Measurements from ENCODE around the gene TMEM109. TPM values are rescaled to one million over a fixed set of nuclear protein-coding genes. Genes with fewer than 3 reads are reported as not detected.

Gene TMEM109
- total RNA-seq, 1 donor from 2014 or later: 117 TPM

DNA sequence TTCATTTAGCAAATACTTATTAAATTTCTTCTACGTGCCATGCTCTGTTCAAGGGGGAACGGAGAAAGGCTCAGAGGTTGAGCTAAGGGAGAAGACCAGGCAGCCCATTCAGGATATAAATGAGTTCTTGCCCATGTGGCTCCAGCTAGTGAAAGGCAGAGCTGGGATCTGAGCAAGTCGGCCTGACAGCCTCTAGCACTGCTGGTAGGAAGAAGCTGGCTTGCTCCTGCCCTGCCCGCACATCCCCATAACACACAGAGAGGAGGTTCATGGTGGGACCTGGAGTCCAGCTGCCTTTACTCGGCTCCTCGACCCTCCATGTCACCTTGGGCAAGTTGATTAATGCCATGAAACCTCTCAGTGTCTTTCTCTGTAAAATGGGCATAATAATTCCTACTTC is 36.1 kb downstream of the TMEM109 start:
- intact Hi-C loops (cut with micrococcal nuclease): loop anchor here (5.0 kb wide), 3 partner anchors 108 to 188 kb away; partner anchors contain the start of gene CCDC86

DNA sequence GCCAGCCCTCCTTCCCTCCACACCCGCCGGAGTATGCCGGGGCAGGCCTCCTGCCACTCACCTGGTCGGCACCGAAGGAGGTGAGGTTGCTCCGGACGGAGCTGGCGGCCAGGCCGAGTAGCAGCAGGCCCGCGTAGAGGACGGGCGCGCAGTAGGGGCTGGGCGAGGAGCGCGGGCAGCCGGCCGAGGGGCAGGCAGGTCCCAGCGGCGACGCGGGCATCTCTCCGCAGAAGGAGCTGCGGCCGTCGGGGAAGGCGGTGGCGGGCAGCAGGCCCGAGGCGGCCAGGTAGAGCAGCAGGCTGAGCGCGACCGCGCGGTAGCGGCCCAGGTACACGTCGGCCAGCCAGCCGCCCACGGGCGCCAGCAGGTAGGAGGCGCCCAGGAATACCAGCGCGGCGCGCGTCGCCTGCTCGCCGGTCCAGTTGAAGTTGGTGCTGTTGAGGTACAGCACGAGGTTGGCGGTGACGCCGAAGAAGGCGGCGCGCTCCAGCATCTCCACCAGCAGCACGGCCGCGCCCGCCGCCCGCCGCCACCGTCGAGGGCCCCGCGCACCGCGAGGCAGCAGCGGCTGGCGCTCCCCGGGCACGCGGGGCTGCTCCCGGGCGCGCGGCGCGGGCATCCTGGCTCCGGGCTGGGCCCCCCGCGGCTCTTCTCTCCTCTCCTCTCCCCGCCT is 37.1 kb downstream of the TMEM109 start:
- TF ChIP-seq CTCF (IDR thresholded peaks at IDR 0.05): no peak
- no peak for DNase-seq
- Mint-ChIP-seq H3K27me3 (no peaks in the 10 kb centered on the region), H3K4me3 (peak overlapping the region; percentile 91), H3K27ac (peak overlapping the region; percentile 91), H3K36me3 (ENCODE audit: low read depth) (peaks cover 25% of the 10 kb centered on the region), H3K9me3 (no peaks in the 10 kb centered on the region), H3K4me1 (peaks cover 63% of the 10 kb centered on the region)
- ChIA-PET POLR2A (interaction anchor here (0.6 to 6.0 kb wide), 15 partner anchors 8 to 411 kb away, joined by 3 to 102 read pairs (median 4); partner anchors contain the start of genes CYB561A3, PRPF19, TMEM109 and TMEM138), CTCF (interaction anchor here (1.0 to 1.8 kb wide), 3 partner anchors 9 to 51 kb away, joined by 3 to 7 read pairs (median 5); no protein-coding TSS in a partner anchor)
- peak; percentile 2 for ATAC-seq (ENCODE audit: low read depth)
- intact Hi-C loops (cut with micrococcal nuclease): loop anchor here (5.0 kb wide), 3 partner anchors 109 to 189 kb away; partner anchors contain the start of gene CCDC86

More for the DNA sequence above, 36.1 kb downstream of the TMEM109 start:
- Mint-ChIP-seq H3K4me1 (peaks cover 71% of the 10 kb centered on the region), H3K36me3 (ENCODE audit: low read depth) (peaks cover 35% of the 10 kb centered on the region), H3K4me3 (peak overlapping the region; percentile 87), H3K27ac (peak overlapping the region; percentile 69), H3K27me3 (no peaks in the 10 kb centered on the region), H3K9me3 (no peaks in the 10 kb centered on the region)
- ATAC-seq (ENCODE audit: low read depth) (no peak), DNase-seq (no peak)
- no peak for TF ChIP-seq CTCF (IDR thresholded peaks at IDR 0.05)
- ChIA-PET POLR2A (interaction anchor here (0.7 to 6.0 kb wide), 12 partner anchors 9 to 412 kb away, joined by 3 to 102 read pairs (median 4); partner anchors contain the start of genes CYB561A3, PRPF19, TMEM109 and TMEM138), CTCF (interaction anchor here (0.9 to 1.7 kb wide), 6 partner anchors 8 to 62 kb away, joined by 3 to 7 read pairs (median 4); no protein-coding TSS in a partner anchor)

- TF ChIP-seq CTCF (IDR thresholded peaks at IDR 0.05): no peak
- H3K27ac Mint-ChIP-seq: peak overlapping the region; percentile 91
- intact Hi-C loops (cut with micrococcal nuclease): loop anchor here (5.0 kb wide), 3 partner anchors 109 to 189 kb away; partner anchors contain the start of gene CCDC86
- no peak for DNase-seq
- no peaks in the 10 kb centered on the region for H3K27me3 Mint-ChIP-seq
- peaks cover 60% of the 10 kb centered on the region for H3K4me1 Mint-ChIP-seq
- CTCF ChIA-PET: interaction anchor here (1.8 kb wide), 1 partner anchor 36 kb away, joined by 5 read pairs; no protein-coding TSS in a partner anchor
- no peaks in the 10 kb centered on the region for H3K9me3 Mint-ChIP-seq
- peak; percentile 7 for ATAC-seq (ENCODE audit: low read depth)
- H3K4me3 Mint-ChIP-seq: peak overlapping the region; percentile 91
- POLR2A ChIA-PET: interaction anchor here (0.6 to 6.0 kb wide), 18 partner anchors 8 to 1282 kb away, joined by 3 to 102 read pairs (median 4); partner anchors contain the start of genes CCDC86, CD6, TMEM109 and TMEM132A
- peaks cover 20% of the 10 kb centered on the region for H3K36me3 Mint-ChIP-seq (ENCODE audit: low read depth)
Observed at GRCh38 chr11:60951606-60951903, 37.6 kb downstream of the TMEM109 start.

DNA sequence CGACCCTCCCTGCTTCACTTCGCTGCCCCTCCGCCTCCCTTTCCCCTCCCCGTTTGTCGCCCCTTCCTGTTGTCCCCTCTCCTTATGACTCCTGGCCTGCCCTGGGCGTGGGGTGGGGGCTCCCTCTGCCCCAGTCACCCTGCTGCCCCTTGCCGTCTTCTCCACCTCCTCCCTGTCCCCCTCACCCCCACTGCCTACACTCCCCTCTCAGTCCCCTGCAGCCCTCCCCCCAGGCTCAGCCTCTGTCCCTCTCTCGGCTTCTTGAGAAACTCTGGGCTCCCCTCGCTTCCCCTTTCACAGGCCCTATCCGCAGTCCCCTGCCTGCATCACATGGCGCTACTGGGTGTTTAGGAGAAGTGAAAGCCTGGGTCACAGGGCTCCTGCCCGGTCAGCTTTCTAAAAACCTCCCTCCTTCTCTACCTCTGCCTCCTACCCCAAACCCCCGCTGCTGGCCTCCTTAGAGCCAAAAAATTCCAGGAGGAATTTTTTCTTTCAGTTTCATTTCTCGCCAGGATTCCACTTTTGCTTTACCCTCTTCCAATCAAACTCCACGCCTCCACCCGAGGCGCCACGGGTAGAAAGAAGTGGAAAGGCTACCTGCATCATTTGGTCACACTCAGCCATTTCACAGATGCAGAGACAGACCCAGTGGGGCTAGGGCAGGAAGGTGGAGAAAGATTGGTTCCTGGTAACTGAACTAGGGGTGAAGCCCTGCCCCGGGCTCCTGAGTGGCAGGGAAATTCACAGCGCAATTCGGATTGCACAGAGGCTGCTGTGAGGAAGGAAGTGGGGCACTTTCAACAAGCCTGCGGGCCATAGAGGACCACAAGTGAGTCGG is 38.2 kb downstream of the TMEM109 start, which contains the start of gene SLC15A3:
Gene SLC15A3 (minus strand): TSS at position 273 of the 838 bp plus-strand sequence. CDS start 625 bp downstream, outside the sequence.
- peaks cover 15% of the 10 kb centered on the region for H3K36me3 Mint-ChIP-seq (ENCODE audit: low read depth)
- CTCF ChIA-PET: interaction anchor here (1.8 kb wide), 1 partner anchor 37 kb away, joined by 5 read pairs; no protein-coding TSS in a partner anchor

More for the DNA sequence above, 38.2 kb downstream of the TMEM109 start, which contains the start of gene SLC15A3:
- POLR2A ChIA-PET: interaction anchor here (0.6 to 6.0 kb wide), 17 partner anchors 9 to 1282 kb away, joined by 3 to 102 read pairs (median 4); partner anchors contain the start of genes CCDC86, CD6, TMEM109 and TMEM132A
- TF ChIP-seq CTCF (IDR thresholded peaks at IDR 0.05): no peak
- Mint-ChIP-seq H3K9me3 (no peaks in the 10 kb centered on the region), H3K4me1 (peaks cover 57% of the 10 kb centered on the region), H3K4me3 (peak within 1 kb of the TSS; percentile 91), H3K27me3 (no peaks in the 10 kb centered on the region), H3K27ac (peak within 1 kb of the TSS; percentile 91)
- DNase-seq: peak; percentile 62
- intact Hi-C loops (cut with micrococcal nuclease): loop anchor here (1.0 to 5.0 kb wide), 9 partner anchors 19 to 209 kb away; partner anchors contain the start of genes CCDC86, CD6 and VPS37C
- peak; percentile 88 for ATAC-seq (ENCODE audit: low read depth)
